KMS-11 (cell line): ENCODE data around the gene CLEC6A.

Source experiments
- H2AFZ ChIP-seq: fragments of 200-600 bp; sonication (generic); 2 replicates; pipeline ENCODE4 v1.6.1; 2016; ENCODE audit warnings: antibody characterized with exemption, mixed run types, low read depth
- H3K27ac ChIP-seq: fragments of 200-600 bp; sonication (generic); 2 replicates; pipeline ENCODE4 v1.6.1; 2016; ENCODE audit warnings: mild to moderate bottlenecking, mixed run types
- H3K27me3 ChIP-seq: fragments of 200-600 bp; sonication (generic); 2 replicates; pipeline ENCODE4 v1.6.1; 2017; ENCODE audit warnings: mild to moderate bottlenecking, low read depth, mixed run types, moderate library complexity; ENCODE audit not compliant: insufficient read depth
- H3K36me3 ChIP-seq: fragments of 200-600 bp; sonication (generic); 2 replicates; pipeline ENCODE4 v1.6.1; 2017; ENCODE audit warnings: mild to moderate bottlenecking, mixed run types; ENCODE audit not compliant: insufficient read depth
- H3K4me1 ChIP-seq: fragments of 200-600 bp; sonication (generic); 2 replicates; pipeline ENCODE4 v1.6.1; 2016; ENCODE audit warnings: mild to moderate bottlenecking, low read depth, mixed run types; ENCODE audit not compliant: poor library complexity, severe bottlenecking
- H3K4me2 ChIP-seq: fragments of 200-600 bp; sonication (generic); 2 replicates; pipeline ENCODE4 v1.7.0; 2016; ENCODE audit warnings: mild to moderate bottlenecking, mixed run types
- H3K4me3 ChIP-seq: fragments of 200-600 bp; sonication (generic); IDR thresholded peaks from 2 replicates; pipeline ENCODE4 v1.6.1; 2017; ENCODE audit warnings: low read depth, low read length, mixed read lengths; ENCODE audit not compliant: insufficient read depth
- H3K79me2 ChIP-seq: fragments of 200-600 bp; sonication (generic); 2 replicates; pipeline ENCODE4 v1.6.1; 2016; ENCODE audit warnings: low read depth, mixed run types; ENCODE audit not compliant: insufficient read depth
- H3K9ac ChIP-seq: fragments of 200-600 bp; sonication (generic); 2 replicates; pipeline ENCODE4 v1.6.1; 2016; ENCODE audit warnings: mild to moderate bottlenecking, mixed run types
- H4K20me1 ChIP-seq: fragments of 200-600 bp; sonication (generic); 2 replicates; pipeline ENCODE4 v1.6.1; 2016; ENCODE audit warnings: mild to moderate bottlenecking, mixed run types; ENCODE audit not compliant: insufficient read depth
- CTCF ChIP-seq: fragments of 200-600 bp; sonication (generic); conservative IDR thresholded peaks from 2 replicates; pipeline ENCODE4 v1.6.1; 2017; ENCODE audit warnings: low read depth, mild to moderate bottlenecking, antibody characterized with exemption, low read length, moderate library complexity, mixed read lengths

The CLEC6A gene

DNA sequence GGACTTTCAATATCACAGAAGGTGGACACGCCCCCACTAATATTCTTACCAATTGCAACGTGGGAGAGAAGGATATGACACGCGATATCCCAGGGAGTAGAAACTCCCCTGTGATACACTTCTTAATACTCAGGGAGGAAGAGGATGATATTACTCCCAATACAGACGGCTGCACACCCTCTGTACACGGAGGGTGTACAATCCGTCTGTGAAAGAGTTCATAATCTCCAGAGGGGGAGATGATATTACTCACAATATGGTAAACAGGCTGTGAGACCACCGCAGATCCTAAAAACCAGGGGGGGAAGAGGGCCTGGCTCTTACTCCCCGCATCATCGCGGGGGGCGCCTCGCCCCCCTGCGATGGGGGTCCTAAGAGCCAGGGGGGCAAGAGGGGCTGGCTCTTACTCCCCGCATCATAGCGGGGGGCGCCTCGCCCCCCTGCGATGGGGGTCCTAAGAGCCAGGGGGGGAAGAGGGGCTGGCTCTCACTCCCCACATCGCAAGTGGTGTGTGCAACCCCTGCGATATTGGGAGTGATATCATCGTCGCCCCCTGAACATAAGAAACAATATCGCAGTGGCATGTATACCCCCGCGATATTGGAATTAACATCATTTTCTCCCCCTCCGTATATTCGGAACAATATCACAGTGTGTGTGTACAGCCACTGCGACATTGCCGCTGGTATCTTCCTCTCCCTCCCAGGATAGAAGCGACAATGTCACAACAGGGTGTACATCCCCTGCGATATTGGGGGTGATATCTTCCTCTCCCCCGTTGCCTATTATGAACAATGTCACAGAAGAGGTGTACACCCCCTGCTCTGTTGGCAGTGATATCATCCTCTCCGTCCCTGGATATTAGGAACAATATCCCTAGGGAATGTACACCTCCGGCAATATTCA, 8.9 kb upstream of the CLEC6A start:
- no peak overlapping the region for H3K9ac ChIP-seq
- H3K27ac ChIP-seq = no peak overlapping the region
- no peaks in the 10 kb centered on the region for H3K4me1 ChIP-seq
- TF ChIP-seq CTCF = no peak
- no peaks in the 10 kb centered on the region for H3K36me3 ChIP-seq
- H3K4me3 ChIP-seq = no peak overlapping the region
- no peaks in the 10 kb centered on the region for H3K79me2 ChIP-seq
- H3K27me3 ChIP-seq = no peaks in the 10 kb centered on the region
- H2AFZ ChIP-seq = no peak overlapping the region
- H3K4me2 ChIP-seq = no peak overlapping the region
- no peaks in the 10 kb centered on the region for H4K20me1 ChIP-seq

- Histone ChIP-seq H3K4me1 (no peaks in the 10 kb centered on the region), H3K4me2 (no peak overlapping the region), H3K4me3 (no peak overlapping the region), H2AFZ (no peak overlapping the region), H3K36me3 (no peaks in the 10 kb centered on the region), H4K20me1 (no peaks in the 10 kb centered on the region), H3K27ac (no peak overlapping the region), H3K27me3 (no peaks in the 10 kb centered on the region), H3K79me2 (no peaks in the 10 kb centered on the region), H3K9ac (no peak overlapping the region)
- no peak for TF ChIP-seq CTCF
Measured at GRCh38 chr12:8449355-8449859, 6.4 kb upstream of the CLEC6A start.

GRCh38 chr12:8452036-8452435, 3.7 kb upstream of the CLEC6A start:
- no peak for TF ChIP-seq CTCF
- no peak overlapping the region for H3K4me3 ChIP-seq
- no peaks in the 10 kb centered on the region for H3K27me3 ChIP-seq
- H4K20me1 ChIP-seq = no peaks in the 10 kb centered on the region
- no peaks in the 10 kb centered on the region for H3K79me2 ChIP-seq
- no peak overlapping the region for H2AFZ ChIP-seq
- no peaks in the 10 kb centered on the region for H3K4me1 ChIP-seq
- no peaks in the 10 kb centered on the region for H3K36me3 ChIP-seq
- no peak overlapping the region for H3K9ac ChIP-seq
- no peak overlapping the region for H3K27ac ChIP-seq
- no peak overlapping the region for H3K4me2 ChIP-seq

DNA sequence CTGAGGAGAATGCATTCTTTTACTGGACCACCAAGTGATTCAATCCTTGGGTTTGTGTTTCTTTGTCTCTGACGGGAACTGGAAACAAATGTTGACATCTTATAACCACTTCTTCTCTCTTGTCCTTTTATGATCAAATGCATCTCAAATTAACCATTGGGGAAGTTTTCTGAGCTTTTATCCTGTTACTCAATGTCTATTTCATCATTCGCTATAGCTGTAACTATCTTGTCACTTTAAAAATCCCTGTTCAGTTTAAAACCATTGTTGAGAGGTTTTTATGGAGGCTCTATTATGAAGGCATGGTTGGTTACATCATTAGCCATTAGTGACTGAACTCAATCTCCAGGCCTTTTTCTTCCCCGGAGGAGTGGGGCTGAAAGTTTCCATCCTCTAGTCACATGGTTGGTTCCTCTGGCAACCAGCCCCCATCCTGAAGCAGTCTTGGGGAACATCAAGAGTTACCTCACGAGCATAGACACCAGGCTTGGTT, 2.7 kb upstream of the CLEC6A start:
- Histone ChIP-seq H3K27me3 (no peaks in the 10 kb centered on the region), H3K36me3 (no peaks in the 10 kb centered on the region), H2AFZ (no peak overlapping the region), H3K4me1 (no peaks in the 10 kb centered on the region), H3K79me2 (no peaks in the 10 kb centered on the region), H3K27ac (no peak overlapping the region), H3K4me2 (no peak overlapping the region), H3K9ac (no peak overlapping the region), H4K20me1 (no peaks in the 10 kb centered on the region), H3K4me3 (no peak overlapping the region)
- no peak for TF ChIP-seq CTCF
